Loucy (cell line): Measurements from ENCODE around the gene NEXN.

Experiments used
- EZH2phosphoT487 ChIP-seq: fragments of 200-600 bp; IDR thresholded peaks from 2 replicates; pipeline ENCODE4 v1.6.1; 2018; ENCODE audit warnings: antibody characterized with exemption, mild to moderate bottlenecking, moderate library complexity, borderline replicate concordance
- TF ChIP-seq, protein P1 (sequence below): fragments of 200-600 bp; sonication (generic); conservative IDR thresholded peaks from 2 replicates; pipeline ENCODE4 v1.5.1; 2014; ENCODE audit warnings: mild to moderate bottlenecking, antibody characterized with exemption, low read length

DNA sequence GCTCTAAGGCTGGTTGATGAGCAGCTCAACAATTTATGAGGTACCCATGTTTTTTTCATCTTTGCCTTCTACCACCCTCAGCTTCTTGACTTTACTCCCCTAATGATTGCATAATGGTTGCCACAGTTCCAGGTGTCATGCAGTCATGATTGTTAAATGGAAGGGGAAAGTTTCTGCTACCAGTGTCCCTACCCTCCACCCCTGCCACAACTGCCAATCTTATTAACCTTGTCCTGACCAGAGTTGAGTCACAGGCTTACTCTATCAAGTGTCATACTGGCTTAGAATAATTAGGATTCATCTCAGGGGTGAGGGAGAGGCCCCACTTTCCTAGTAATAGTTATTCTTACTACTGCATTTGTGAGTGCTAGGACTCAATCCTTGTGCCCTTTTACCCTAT is 98.4 kb downstream of the NEXN start:
- TF ChIP-seq, protein P1, sequence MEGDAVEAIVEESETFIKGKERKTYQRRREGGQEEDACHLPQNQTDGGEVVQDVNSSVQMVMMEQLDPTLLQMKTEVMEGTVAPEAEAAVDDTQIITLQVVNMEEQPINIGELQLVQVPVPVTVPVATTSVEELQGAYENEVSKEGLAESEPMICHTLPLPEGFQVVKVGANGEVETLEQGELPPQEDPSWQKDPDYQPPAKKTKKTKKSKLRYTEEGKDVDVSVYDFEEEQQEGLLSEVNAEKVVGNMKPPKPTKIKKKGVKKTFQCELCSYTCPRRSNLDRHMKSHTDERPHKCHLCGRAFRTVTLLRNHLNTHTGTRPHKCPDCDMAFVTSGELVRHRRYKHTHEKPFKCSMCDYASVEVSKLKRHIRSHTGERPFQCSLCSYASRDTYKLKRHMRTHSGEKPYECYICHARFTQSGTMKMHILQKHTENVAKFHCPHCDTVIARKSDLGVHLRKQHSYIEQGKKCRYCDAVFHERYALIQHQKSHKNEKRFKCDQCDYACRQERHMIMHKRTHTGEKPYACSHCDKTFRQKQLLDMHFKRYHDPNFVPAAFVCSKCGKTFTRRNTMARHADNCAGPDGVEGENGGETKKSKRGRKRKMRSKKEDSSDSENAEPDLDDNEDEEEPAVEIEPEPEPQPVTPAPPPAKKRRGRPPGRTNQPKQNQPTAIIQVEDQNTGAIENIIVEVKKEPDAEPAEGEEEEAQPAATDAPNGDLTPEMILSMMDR = no peak
- TF ChIP-seq EZH2phosphoT487 = no peak
